ENCODE measurements around the gene RCN2. TPM values are rescaled to one million over a fixed set of nuclear protein-coding genes. Genes with fewer than 3 reads are reported as not detected.

The RCN2 gene
- total and polyA plus RNA-seq, 2 of the 8 experiments (the other 6 are each of a cell fraction or from before 2014, with no cell fraction given) = 65.6 to 137 TPM

- ChIA-PET POLR2A (ENCODE audit: partially characterized antibody) (no interaction called here), CTCF (ENCODE audit: partially characterized antibody) (interaction anchor here (1.1 to 6.2 kb wide), 4 partner anchors 20 to 41 kb away, joined by 3 to 43 read pairs (median 13); no protein-coding TSS in a partner anchor)
- TF ChIP-seq BRCA1 (IDR thresholded peaks at IDR 0.05; ENCODE audit: low read depth, low read length) = no peak
- TF ChIP-seq YY1 (IDR thresholded peaks at IDR 0.05; ENCODE audit: low read depth, low read length) = no peak
- no peak for TF ChIP-seq RFX5 (IDR thresholded peaks at IDR 0.05; ENCODE audit: borderline replicate concordance, low read depth, low read length)
- no peak for TF ChIP-seq CTCF (IDR thresholded peaks at IDR 0.05; ENCODE audit: control extremely low read depth in 1 of 3, insufficient read depth in 1 of 3, low read depth in 1 of 3, low read length in 3 of 3)
- TF ChIP-seq KDM5A (IDR thresholded peaks at IDR 0.05; ENCODE audit: low read length) = no peak
- no peak for TF ChIP-seq CREB1 (IDR thresholded peaks at IDR 0.05)
- TF ChIP-seq TCF12 (IDR thresholded peaks at IDR 0.05; ENCODE audit: low read depth, low read length) = no peak
- H3K9me3 ChIP-seq (ENCODE audit: insufficient read depth in 2 of 2, low read depth in 1 of 2, low read length in 1 of 2) = no peaks in the 10 kb centered on the region
- no peak overlapping the region for H3K4ac ChIP-seq (replicated peaks; ENCODE audit: insufficient read length, low read depth, low read length)
- no peak overlapping the region for H2BK12ac ChIP-seq (ENCODE audit: low read depth, low read length)
- H3K4me1 ChIP-seq (replicated peaks in 1 of 4; ENCODE audit: control insufficient read depth in 3 of 4, insufficient read depth in 4 of 4, low read length in 3 of 4) = no peaks in the 10 kb centered on the region; a peak in 1 of 7 replicates
- no peak for FAIRE-seq
- H3K23me2 ChIP-seq (ENCODE audit: low read depth, low read length) = no peaks in the 10 kb centered on the region
- H2BK120ac ChIP-seq (replicated peaks; ENCODE audit: low read depth, low read length) = no peak overlapping the region
- no peaks in the 10 kb centered on the region; a peak in 1 of 7 replicates for H3K27me3 ChIP-seq (replicated peaks in 1 of 4; ENCODE audit: control insufficient read depth in 3 of 4, extremely low read depth in 1 of 4, insufficient read depth in 3 of 4, low read length in 3 of 4)
- H3K79me2 ChIP-seq (ENCODE audit: control insufficient read depth in 1 of 2, insufficient read depth in 2 of 2, low read length in 2 of 2) = no peaks in the 10 kb centered on the region
- no peak overlapping the region for H3K9ac ChIP-seq (replicated peaks in 1 of 4; ENCODE audit: extremely low read depth in 1 of 4, low read depth in 3 of 4, low read length in 3 of 4)
- no peak overlapping the region for H4K91ac ChIP-seq (replicated peaks; ENCODE audit: insufficient read length, low read length)
- H4K20me1 ChIP-seq (replicated peaks in 1 of 2; ENCODE audit: control insufficient read depth in 1 of 2, insufficient read depth in 2 of 2, low read length in 2 of 2) = no peaks in the 10 kb centered on the region
- H3K23ac ChIP-seq (ENCODE audit: insufficient read length) = no peak overlapping the region
- DNase-seq (ENCODE audit: low read depth in 1 of 2, low spot score in 2 of 2) = no peak
- no peak overlapping the region for H2BK15ac ChIP-seq (ENCODE audit: low read length)
- no peak overlapping the region for H2BK5ac ChIP-seq (ENCODE audit: low read depth, low read length)
- no peak overlapping the region for H3K4me3 ChIP-seq (ENCODE audit: extremely low read depth in 1 of 4, insufficient read depth in 2 of 4, low read depth in 3 of 4, low read length in 4 of 4)
- no peak overlapping the region for H3K4me2 ChIP-seq (ENCODE audit: insufficient read depth in 1 of 2, low read depth in 2 of 2, low read length in 2 of 2)
- no peak overlapping the region for H3K27ac ChIP-seq (ENCODE audit: low read depth, low read length)
- H4K8ac ChIP-seq (ENCODE audit: extremely low read depth, insufficient read depth, low read length) = peak overlapping the region; percentile 15; the same call in 1 of the 2 replicates
- no peak overlapping the region for H3K14ac ChIP-seq (ENCODE audit: insufficient read length)
- no peak overlapping the region for H4K5ac ChIP-seq (ENCODE audit: insufficient read length, low read depth, low read length)
- H2AFZ ChIP-seq (ENCODE audit: low read length) = no peak overlapping the region
- H3K18ac ChIP-seq (ENCODE audit: extremely low read depth, low read length) = no peak overlapping the region
- no peak overlapping the region for H2AK5ac ChIP-seq (ENCODE audit: low read depth, low read length)
- H3K56ac ChIP-seq (replicated peaks; ENCODE audit: insufficient read length, low read depth, low read length) = no peak overlapping the region
- H3K79me1 ChIP-seq (ENCODE audit: low read depth, low read length) = no peaks in the 10 kb centered on the region
- no peaks in the 10 kb centered on the region for H3K36me3 ChIP-seq (ENCODE audit: control insufficient read depth in 2 of 4, insufficient read depth in 4 of 4, low read length in 3 of 4)
- no peak overlapping the region for H2BK20ac ChIP-seq (ENCODE audit: low read length)
- WGBS, 2 experiments (ENCODE audit: extremely low coverage in 1 of 2, insufficient coverage in 1 of 2, insufficient read length in 1 of 2, insufficient replicate concordance in 2 of 2, low coverage in 1 of 2, low lambda C conversion rate in 2 of 2, missing lambda C conversion rate in 1 of 2) = 78% methylated on average over 6 of the region's 6 CpGs; no CpG with 5 or more reads in 1 of the 2 experiments
Observed at GRCh38 chr15:76994496-76994895, 62.9 kb downstream of the RCN2 start.

All from H1 (cell line).